Caco-2 (cell line): ENCODE measurements around the gene SEC14L5. TPM values are rescaled to one million over a fixed set of nuclear protein-coding genes. Genes with fewer than 3 reads are reported as not detected.

ENCODE experiments used
- BruUV-seq: library from RNA; stranded (reverse); fragments of 400-500 nt; replicated peaks from 2 replicates; lab custom pipeline; 2021; lab: Mats Ljungman, UMichigan
- CTCF ChIA-PET: fragments of 300-600 bp; sonication (Branson Sonifier 250); formaldehyde crosslinking; loops from one replicate; lab custom pipeline; 2022; ENCODE audit warnings: antibody characterized with exemption; lab: Charles Lee
- POLR2A ChIA-PET: fragments of 300-600 bp; sonication (Branson Sonifier 250); formaldehyde crosslinking; loops from one replicate; lab custom pipeline; 2022; ENCODE audit warnings: antibody characterized with exemption; lab: Charles Lee
- DNase-seq, 2 experiments: peaks; one replicate each; pipeline versions ENCODE4 v3.0.0 to v3.0.0-alpha.2; 2020 to 2022
- H3K27me3 ChIP-seq: replicated peaks from 2 replicates; pipeline ENCODE4 v1.6.0; 2011; ENCODE audit warnings: low read length; ENCODE audit not compliant: control insufficient read depth, insufficient read depth
- H3K36me3 ChIP-seq: 2 replicates; pipeline ENCODE4 v1.5.1; 2011; ENCODE audit warnings: low read length; ENCODE audit not compliant: control insufficient read depth, insufficient read depth
- H3K4me1 ChIP-seq: fragments of 250-450 bp; sonication (Bioruptor Pico); 2 replicates; pipeline ENCODE4 v1.5.1; 2020; ENCODE audit warnings: mild to moderate bottlenecking
- H3K4me3 ChIP-seq: 2 replicates; pipeline ENCODE4 v1.5.1; 2011; ENCODE audit warnings: low read depth, mild to moderate bottlenecking, control low read depth, low read length
- H3K9me3 ChIP-seq: fragments of 250-450 bp; sonication (Bioruptor Pico); 2 replicates; pipeline ENCODE4 v1.5.1; 2020; ENCODE audit warnings: mild to moderate bottlenecking, moderate library complexity
- H3K27ac Mint-ChIP-seq: one replicate; pipeline ENCODE4 v1.8.0; 2022; ENCODE audit warnings: mixed read lengths; ENCODE audit not compliant: unreplicated experiment
- H3K27me3 Mint-ChIP-seq: one replicate; pipeline ENCODE4 v1.8.0; 2022; ENCODE audit warnings: mixed read lengths; ENCODE audit not compliant: insufficient read depth, unreplicated experiment
- H3K36me3 Mint-ChIP-seq: one replicate; pipeline ENCODE4 v1.8.0; 2022; ENCODE audit warnings: mild to moderate bottlenecking, mixed read lengths; ENCODE audit not compliant: insufficient read depth, unreplicated experiment
- H3K4me1 Mint-ChIP-seq: one replicate; pipeline ENCODE4 v1.8.0; 2022; ENCODE audit warnings: low read depth, mixed read lengths; ENCODE audit not compliant: unreplicated experiment
- H3K4me3 Mint-ChIP-seq: one replicate; pipeline ENCODE4 v1.8.0; 2022; ENCODE audit warnings: mild to moderate bottlenecking, moderate library complexity, mixed read lengths; ENCODE audit not compliant: unreplicated experiment
- H3K9me3 Mint-ChIP-seq: one replicate; pipeline ENCODE4 v1.8.0; 2022; ENCODE audit warnings: mixed read lengths; ENCODE audit not compliant: unreplicated experiment
- intact Hi-C: fragments of 100-400 bp; cut with micrococcal nuclease; formaldehyde crosslinking; loops from one replicate; pipeline ENCODE4 v1.10.0; 2022; ENCODE audit not compliant: unreplicated experiment
- total RNA-seq: library from RNA; stranded (reverse); gene quantifications from 2 replicates; pipeline ENCODE4 v1.2.3, GENCODE V29; 2022
- TF ChIP-seq, protein P1 (sequence below), 2 experiments: fragments of 200-600 bp in 1 of 2; IDR thresholded peaks; 1 replicate in 1 of 2; 2 replicates in 1 of 2; pipeline versions ENCODE4 v1.5.1 to v1.8.0; 2011 to 2022; ENCODE audit warnings: antibody characterized with exemption in 1 of 2, control low read depth in 1 of 2, inconsistent platforms in 1 of 2, low read depth in 1 of 2, low read length in 1 of 2, mild to moderate bottlenecking in 1 of 2, moderate library complexity in 1 of 2; ENCODE audit not compliant: insufficient read depth in 1 of 2, severe bottlenecking in 1 of 2, unreplicated experiment in 1 of 2

Gene SEC14L5
- total RNA-seq, 1 experiment from 2014 or later, result 0.14 TPM

- DNase-seq, result no peak
- H3K9me3 Mint-ChIP-seq, result no peaks in the 10 kb centered on the region
- Histone ChIP-seq H3K36me3 (no peaks in the 10 kb centered on the region), H3K4me1 (no peaks in the 10 kb centered on the region), H3K9me3 (no peaks in the 10 kb centered on the region), H3K4me3 (no peak overlapping the region), H3K27me3 (no peaks in the 10 kb centered on the region)
- no peak overlapping the region for H3K4me3 Mint-ChIP-seq
- no peaks in the 10 kb centered on the region for H3K36me3 Mint-ChIP-seq
- ChIA-PET CTCF (no interaction called here), POLR2A (no interaction called here)
- H3K27ac Mint-ChIP-seq, result no peak overlapping the region
- intact Hi-C loops, result no loop called here
- peaks cover 7% of the 10 kb centered on the region for H3K27me3 Mint-ChIP-seq
- TF ChIP-seq, protein P1, sequence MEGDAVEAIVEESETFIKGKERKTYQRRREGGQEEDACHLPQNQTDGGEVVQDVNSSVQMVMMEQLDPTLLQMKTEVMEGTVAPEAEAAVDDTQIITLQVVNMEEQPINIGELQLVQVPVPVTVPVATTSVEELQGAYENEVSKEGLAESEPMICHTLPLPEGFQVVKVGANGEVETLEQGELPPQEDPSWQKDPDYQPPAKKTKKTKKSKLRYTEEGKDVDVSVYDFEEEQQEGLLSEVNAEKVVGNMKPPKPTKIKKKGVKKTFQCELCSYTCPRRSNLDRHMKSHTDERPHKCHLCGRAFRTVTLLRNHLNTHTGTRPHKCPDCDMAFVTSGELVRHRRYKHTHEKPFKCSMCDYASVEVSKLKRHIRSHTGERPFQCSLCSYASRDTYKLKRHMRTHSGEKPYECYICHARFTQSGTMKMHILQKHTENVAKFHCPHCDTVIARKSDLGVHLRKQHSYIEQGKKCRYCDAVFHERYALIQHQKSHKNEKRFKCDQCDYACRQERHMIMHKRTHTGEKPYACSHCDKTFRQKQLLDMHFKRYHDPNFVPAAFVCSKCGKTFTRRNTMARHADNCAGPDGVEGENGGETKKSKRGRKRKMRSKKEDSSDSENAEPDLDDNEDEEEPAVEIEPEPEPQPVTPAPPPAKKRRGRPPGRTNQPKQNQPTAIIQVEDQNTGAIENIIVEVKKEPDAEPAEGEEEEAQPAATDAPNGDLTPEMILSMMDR (IDR thresholded peaks at IDR 0.05; ENCODE audit: insufficient read depth in 1 of 2, low read depth in 1 of 2, low read length in 1 of 2, severe bottlenecking in 1 of 2, unreplicated experiment in 1 of 2), result no peak
- H3K4me1 Mint-ChIP-seq, result no peaks in the 10 kb centered on the region
- BruUV-seq, result no TSS peak
Observed at GRCh38 chr16:5064915-5065314, 106.8 kb downstream of the SEC14L5 start.

DNA sequence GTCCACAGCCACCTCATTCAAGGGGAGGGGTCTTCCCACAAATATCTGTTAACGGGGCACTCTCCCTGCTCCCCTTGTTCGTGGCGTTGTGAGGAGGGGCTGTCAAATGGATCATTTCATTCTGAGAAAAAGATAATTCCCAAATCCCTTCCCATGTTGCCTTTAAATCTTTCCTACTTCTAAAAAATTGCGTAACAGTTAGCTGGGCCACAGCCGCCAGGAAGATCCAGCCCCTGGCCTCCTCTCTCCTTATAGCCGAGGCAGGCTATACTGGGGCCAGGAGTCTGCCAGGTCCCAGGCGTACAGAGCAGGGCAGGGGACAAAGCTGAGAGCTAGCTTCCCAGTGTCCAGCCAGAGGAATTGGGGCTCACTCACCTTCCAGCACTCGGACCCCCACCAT, 107.2 kb downstream of the SEC14L5 start:
- POLR2A ChIA-PET, result no interaction called here
- no peaks in the 10 kb centered on the region for H3K9me3 ChIP-seq
- TF ChIP-seq, protein P1 (IDR thresholded peaks at IDR 0.05; ENCODE audit: insufficient read depth in 1 of 2, low read depth in 1 of 2, low read length in 1 of 2, severe bottlenecking in 1 of 2, unreplicated experiment in 1 of 2), result no peak
- no peaks in the 10 kb centered on the region for H3K36me3 ChIP-seq
- no TSS peak for BruUV-seq
- intact Hi-C loops, result no loop called here
- peaks cover 7% of the 10 kb centered on the region for H3K27me3 Mint-ChIP-seq
- no peaks in the 10 kb centered on the region for H3K4me1 Mint-ChIP-seq
- no peak for DNase-seq
- H3K9me3 Mint-ChIP-seq, result no peaks in the 10 kb centered on the region
- no peak overlapping the region for H3K4me3 Mint-ChIP-seq
- no peaks in the 10 kb centered on the region for H3K27me3 ChIP-seq
- H3K4me1 ChIP-seq, result no peaks in the 10 kb centered on the region
- no peak overlapping the region for H3K4me3 ChIP-seq
- no peaks in the 10 kb centered on the region for H3K36me3 Mint-ChIP-seq
- CTCF ChIA-PET, result no interaction called here
- H3K27ac Mint-ChIP-seq, result no peak overlapping the region

DNA sequence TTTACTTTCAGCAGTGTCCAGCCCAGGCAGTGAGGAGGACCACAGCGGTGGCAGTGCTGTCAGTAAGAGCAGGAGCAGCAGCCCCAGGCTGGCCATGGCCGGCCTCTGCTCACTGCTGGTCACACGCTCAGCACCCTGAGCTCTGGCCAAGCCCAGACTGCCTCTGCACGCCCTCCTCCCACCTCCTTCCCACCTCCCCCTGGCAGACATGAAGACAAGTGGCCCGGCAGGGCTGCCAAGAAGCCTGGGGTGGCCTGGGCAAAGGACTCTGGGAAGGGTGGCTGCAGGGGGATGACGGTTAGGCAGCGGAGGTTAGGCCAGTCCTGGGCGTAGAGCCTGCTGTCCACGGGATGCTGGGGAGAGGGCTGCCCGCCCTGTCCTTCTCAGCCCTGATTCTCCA, 107.7 kb downstream of the SEC14L5 start, which contains the start of gene C16orf89:
Gene C16orf89 (minus strand): TSS at position 144 of the 400 bp plus-strand sequence. CDS start 48 bp downstream, at position 96.
- ChIA-PET POLR2A (no interaction called here), CTCF (no interaction called here)
- no peaks in the 10 kb centered on the region for H3K36me3 Mint-ChIP-seq
- intact Hi-C loops, result no loop called here
- no peak for DNase-seq
- Histone ChIP-seq H3K9me3 (peaks cover under 1% of the 10 kb centered on the region; the same call in 1 of the 2 replicates), H3K36me3 (no peaks in the 10 kb centered on the region), H3K27me3 (no peaks in the 10 kb centered on the region), H3K4me3 (no peak within 1 kb of the TSS), H3K4me1 (no peaks in the 10 kb centered on the region)
- H3K4me3 Mint-ChIP-seq, result no peak within 1 kb of the TSS
- no peak within 1 kb of the TSS for H3K27ac Mint-ChIP-seq
- no peaks in the 10 kb centered on the region for H3K9me3 Mint-ChIP-seq
- H3K4me1 Mint-ChIP-seq, result no peaks in the 10 kb centered on the region
- peaks cover 7% of the 10 kb centered on the region for H3K27me3 Mint-ChIP-seq
- BruUV-seq, result no TSS peak
- TF ChIP-seq, protein P1 (IDR thresholded peaks at IDR 0.05; ENCODE audit: insufficient read depth in 1 of 2, low read depth in 1 of 2, low read length in 1 of 2, severe bottlenecking in 1 of 2, unreplicated experiment in 1 of 2), result no peak
